GM18873 (cell line): Measurements from ENCODE around the gene RIPK4.
"Not testable (repeated sequence)": the region's sequence is repeated elsewhere in the genome, so short reads cannot be mapped to it uniquely, and the experiment has no call there.

Source experiments
- ATAC-seq: cut with Tn5 transposase; IDR thresholded peaks from one replicate; pipeline ENCODE4 v1.9.1; 2021; ENCODE audit warnings: mild to moderate bottlenecking, moderate library complexity, moderate number of reproducible peaks; ENCODE audit not compliant: unreplicated experiment, low FRiP score

RIPK4 gene

GRCh38 chr21:41705546-41706262 lies 61.1 kb downstream of the RIPK4 start:
- ATAC-seq, result no peak

DNA sequence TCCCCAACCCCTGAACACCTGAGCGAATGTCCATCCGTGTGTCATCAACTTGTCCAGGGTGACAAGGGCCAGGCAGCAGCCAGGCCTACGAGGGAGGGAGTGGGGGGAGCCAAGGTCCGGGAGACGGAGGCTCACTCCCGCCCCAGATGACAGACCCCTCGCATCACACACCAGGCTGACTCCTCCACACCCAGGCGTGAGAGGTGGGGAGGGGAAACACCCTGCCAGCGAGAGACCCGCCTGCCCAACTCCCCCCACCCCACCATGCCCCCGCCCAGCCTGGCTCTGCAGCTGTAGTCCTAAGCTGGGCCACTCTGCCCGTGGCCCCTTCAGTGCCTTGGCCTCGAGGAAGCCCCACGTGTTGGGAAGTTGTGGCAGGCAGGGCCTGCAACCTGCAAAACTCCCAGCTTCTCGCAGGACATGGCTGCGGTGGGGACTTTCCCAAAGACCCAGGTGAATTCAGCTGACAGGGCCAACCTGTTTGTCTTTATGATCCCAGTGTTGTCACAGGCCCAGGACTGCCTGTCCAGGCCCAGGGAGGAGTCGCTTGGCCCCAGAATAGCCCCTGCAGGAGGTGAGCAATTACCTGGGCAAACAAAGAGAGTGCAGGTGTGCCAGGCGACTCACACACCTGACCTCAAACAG lies 62.9 kb downstream of the RIPK4 start:
- ATAC-seq, result no peak

DNA sequence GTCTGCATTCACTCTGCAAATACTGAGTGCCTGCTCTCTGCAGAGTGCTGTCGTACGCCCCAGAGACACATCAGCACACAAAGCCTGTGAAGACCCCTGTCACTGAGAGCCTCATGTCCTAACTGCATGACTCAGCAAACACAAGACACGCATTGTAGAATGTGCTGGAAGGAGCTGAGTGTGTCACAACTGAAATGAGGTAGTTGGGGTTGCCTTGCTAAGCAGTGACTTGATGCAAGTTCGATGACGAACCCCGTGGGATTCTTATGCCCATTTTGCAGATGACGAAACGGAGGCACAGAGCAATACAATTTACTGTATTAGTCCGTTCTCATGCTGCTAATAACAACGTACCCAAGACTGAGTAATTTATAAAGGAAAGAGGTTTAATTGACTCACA lies 65.1 kb downstream of the RIPK4 start:
- no peak for ATAC-seq

GRCh38 chr21:41699311-41699710 lies 67.5 kb downstream of the RIPK4 start:
- no peak for ATAC-seq

DNA sequence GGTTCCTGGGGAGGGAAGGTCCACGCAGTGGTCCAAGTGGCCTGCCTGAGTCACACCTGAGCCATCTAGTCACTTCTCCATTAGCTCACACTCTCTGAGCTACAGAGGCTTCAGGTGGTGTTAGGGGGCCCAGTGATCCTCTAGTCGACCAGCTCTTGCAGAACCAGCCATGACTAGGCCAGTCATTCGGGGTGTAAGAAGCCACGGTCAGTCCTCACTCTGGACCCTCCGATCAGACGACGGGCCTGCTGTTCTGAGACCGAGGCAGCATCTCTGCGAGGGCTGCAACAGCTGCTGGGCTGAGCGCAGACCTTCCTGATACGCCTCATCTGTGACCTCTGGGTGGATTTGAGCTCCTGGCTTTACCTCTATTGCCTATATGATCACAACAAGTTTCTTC lies 68.8 kb downstream of the RIPK4 start:
- no peak for ATAC-seq

GRCh38 chr21:41695513-41695912 lies 71.3 kb downstream of the RIPK4 start:
- ATAC-seq, result no peak

DNA sequence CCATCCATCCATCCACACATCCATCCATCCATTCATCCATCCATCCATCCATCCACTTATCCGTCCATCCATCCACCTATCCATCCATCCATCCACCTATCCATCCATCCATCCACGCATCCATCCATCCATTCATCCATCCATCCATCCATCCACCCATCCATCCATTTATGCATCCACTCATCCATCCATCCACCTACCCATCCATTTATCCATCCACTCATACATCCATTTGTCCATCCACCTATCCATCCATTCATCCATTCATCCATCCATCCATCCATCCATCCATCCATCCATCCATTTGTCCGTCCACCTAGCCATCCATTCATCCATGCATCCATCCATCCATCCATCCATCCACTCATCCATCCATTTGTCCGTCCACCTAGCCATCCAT lies 72.8 kb downstream of the RIPK4 start:
- not testable (repeated sequence) for ATAC-seq

- no peak for ATAC-seq
Measured at GRCh38 chr21:41692185-41692565, 74.7 kb downstream of the RIPK4 start.

DNA sequence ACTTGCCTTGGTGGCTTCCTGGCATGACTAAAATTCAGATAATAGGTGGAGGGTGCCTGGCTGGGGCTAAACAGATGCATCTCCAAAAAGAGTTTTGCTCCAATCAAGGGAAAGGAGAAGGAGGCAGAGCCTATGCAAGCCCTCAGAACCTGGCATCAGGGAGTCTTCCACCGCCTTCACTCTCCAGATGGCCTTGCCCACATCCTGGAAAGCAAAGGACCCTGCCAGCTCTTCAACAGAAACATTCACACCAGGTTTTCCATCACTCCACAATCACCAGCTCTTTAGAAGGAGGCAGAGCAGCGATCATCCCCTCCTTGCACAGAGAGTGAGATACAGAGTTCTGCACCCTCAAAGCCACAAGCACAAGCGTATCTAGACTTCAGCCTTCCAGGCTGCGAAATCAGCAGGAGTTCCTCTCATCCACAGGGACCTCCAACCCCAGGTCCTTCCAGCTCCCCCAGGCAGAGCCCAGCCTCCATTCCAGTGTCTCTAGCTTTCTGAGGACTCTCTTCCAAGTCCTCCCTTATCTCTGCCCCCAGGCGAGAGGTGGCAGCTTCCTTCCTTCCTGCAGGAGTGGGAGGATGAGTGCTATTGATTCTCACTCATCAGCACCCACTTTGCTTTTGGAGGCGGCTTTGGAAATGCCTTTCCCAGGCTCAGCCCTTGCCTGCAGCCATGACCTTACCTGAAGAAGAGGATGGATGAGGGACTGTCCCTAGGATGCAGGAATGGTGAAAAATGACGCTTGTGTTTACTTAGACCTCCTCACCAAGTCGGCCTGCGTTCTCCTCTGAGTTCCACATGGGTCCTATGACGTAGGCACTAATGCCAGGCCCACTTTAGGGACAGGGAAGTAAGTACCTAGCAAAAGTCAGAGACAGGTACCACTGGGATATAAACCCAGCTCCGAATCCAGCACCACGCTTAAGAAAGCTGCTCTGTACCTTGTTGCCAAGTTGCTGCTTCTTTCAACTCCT lies 75.4 kb downstream of the RIPK4 start:
- no peak for ATAC-seq
